CD4-positive, alpha-beta T cell treated with Interleukin-6 for 4 hours (primary cell): ENCODE data around the gene ARHGAP30.

ENCODE experiments used
- DNase-seq: peaks from one replicate; pipeline ENCODE4 v3.0.0-alpha.2; 2020; ENCODE audit warnings: mixed read lengths

ARHGAP30 gene

DNA sequence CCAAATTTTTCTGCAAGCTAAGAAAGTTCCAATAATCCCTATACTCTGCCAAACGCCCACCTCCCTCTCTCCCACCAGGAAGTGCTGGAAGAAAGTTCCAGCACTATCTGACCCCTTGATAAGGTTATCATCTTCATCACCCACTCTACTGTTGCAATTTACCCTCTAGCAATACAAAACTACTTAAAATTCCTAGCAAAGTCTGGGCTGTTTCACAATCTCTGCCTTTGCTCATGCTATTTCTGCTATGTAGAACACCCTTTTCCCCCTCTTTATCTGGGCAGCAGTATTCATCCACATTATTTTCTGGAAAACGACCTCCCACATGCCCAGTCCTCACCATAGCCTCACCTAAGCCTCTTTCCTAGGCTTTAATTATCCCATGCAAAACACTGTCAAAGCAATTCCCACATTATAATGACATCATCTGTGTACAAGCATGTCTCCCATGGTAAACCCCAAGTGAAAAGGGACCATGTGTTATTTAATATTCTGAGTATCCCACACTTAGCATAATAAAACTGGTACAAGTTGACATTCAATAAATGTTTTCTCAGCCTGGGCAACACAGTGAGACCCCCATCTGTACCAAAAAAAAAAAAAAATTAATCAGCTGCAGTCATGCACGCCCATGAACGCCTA, 60.7 kb downstream of the ARHGAP30 start:
- no peak for DNase-seq

DNA sequence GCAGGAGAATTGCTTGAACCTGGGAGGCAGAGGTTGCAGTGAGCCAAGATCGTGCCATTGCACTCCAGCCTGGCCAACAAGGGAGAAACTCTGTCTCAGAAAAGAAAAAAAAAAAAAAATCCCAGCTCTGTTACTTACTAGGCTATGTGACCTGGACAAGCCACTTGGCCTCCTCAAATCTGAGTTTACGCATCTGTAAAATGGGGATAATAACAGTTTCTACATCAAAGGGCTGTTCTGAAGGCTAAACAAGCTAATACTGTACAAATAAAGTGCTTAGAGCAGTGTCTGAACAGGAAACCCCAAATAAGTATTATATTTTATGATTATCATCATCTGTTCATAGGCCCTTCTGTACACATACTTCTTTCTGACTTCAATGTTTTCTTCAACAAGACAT, 62.3 kb downstream of the ARHGAP30 start:
- DNase-seq: no peak

DNA sequence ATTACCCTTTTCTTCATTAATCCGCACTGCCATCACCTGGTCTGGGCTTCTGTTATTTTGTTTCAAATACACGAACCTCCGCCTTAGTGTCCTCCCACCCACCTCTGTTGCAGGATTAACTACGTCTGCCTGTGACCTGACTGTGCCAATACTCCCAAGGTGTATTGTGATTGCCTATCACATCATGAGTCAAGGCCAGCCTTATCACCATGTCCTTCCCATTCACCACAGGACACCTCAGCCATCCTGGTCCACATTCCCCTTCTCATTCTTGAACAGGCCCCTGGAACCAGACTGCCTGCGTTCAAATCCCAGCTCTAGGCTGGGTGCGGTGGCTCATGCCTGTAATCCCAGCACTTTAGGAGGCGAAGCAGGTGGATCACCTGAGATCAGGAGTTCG, 63.1 kb downstream of the ARHGAP30 start:
- DNase-seq: no peak

DNA sequence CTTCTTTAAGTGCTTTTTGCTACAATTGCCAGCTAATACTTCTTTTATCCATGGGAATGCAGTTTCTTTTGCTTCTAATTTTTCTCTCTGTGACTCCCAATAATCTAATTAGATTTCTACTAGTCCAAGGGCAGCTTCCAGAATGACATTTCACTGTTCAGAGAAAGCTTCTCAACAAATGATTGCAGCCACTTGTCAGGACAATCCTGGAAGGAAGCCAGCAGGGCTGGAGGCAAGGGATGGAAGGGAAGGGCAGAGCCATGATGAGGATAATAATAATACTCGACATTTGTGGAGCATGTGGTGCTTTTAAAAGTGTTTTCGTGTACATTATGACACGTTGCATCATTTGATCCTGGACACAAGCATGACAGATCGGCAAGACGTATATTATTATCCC, 68.2 kb downstream of the ARHGAP30 start:
- no peak for DNase-seq

DNA sequence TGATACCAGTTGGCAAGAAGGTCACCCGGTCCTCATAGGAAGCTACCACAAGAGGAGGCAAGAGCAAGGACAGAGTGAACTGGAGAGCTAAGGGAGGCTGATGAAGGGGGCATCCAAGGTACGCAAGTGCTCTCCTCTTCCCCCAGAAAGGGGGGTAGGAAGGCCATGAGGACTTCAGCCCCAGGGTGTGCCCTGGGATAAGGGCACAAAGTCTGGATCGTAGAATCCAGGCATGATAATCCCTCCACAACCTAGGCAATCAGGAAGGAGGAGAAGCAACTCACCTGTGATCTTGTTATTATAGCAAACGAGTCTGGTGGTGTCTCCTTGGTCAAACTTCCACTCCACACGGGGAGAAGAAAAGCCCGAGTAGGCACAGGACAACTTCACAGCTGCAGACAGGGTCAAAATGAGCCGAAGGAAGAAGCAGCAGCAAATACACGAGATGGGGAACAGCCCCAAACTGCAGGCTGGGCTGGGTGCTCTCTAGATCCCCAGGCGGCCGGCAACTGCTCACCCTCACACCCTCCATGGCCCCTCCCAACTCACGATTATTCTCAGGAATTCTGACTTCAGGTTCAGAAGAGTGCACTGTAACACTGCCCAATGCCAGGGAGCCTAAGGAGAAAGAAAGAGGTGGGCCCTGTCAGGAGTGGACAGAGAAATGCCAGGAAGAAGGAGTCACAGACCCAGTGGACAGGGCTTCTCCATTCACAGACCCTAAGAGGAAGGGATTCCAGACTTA, 68.8 kb downstream of the ARHGAP30 start:
- no peak for DNase-seq

DNA sequence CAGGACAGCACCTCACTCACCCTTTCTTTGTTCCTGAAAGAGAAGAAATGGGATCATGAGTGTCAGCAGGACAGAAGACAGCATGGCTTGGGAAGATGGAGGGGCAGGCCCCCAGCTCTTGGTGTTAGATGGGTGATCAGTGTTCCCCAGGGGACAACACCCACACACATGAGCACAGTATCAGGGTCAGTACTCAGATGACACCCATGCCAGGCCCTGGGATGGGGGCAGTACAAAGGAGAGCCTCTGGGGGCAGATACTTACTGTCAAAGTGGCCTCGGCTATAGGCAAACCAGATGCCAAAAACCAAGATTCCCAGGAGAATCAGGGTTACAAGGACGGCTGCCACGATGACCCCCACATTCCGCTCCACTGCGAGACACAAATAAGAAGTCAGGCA, 70.3 kb downstream of the ARHGAP30 start:
- no peak for DNase-seq

DNA sequence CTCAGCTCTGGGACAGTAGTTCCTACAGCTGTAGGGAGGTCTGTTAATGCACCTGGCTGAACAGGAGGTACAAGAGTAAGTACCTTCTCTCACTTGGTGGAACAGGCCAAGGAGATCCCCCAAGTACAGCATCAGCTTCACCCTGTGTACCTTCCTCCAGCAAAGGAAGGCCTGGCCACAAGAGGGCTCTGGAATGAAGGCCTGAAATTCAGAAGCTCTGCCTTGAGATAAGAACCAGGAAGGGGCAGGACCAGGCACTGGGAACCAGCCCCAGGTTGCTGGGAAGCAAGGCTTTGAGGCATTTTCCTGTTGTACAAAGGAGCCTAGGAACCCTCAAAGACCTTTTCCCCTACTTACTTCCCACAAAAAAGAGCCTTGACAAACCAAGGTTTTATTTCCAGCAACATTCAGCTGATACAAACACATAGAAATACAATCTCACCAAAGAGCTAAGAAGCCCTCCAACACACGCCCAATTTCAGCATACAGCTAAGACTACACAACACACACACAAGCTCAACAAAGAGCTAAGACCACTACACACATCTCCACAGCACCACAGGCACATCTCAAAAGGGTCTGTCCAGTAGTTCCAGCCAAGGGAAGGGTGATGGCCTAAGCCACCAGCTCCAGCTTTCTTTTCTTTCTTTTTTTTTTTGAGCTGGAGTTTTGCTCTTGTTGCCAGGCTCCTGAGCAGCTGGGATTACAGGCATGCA, 72.2 kb downstream of the ARHGAP30 start:
- DNase-seq: peak; percentile 65
